Neuronal stem cell (in vitro differentiated cells): Measurements from ENCODE around the gene RAMP3. TPM values are rescaled to one million over a fixed set of nuclear protein-coding genes. Genes with fewer than 3 reads are reported as not detected.
A peak's percentile ranks its signal among the peaks of the same experiment; 100 is the strongest.

Experiments used
- DNase-seq: peaks from one replicate; pipeline ENCODE4 v3.0.0-alpha.2; 2013; ENCODE audit warnings: low spot score
- H2AFZ ChIP-seq: one replicate; pipeline ENCODE4 v1.6.1; 2013; ENCODE audit warnings: mild to moderate bottlenecking, low read length, inconsistent platforms
- H2AK5ac ChIP-seq: 2 replicates; pipeline ENCODE4 v1.6.1; 2013; ENCODE audit warnings: low read depth, mild to moderate bottlenecking, inconsistent platforms, low read length, moderate library complexity, mixed read lengths
- H2BK120ac ChIP-seq: 2 replicates; pipeline ENCODE4 v1.6.1; 2013; ENCODE audit warnings: low read depth, mild to moderate bottlenecking, inconsistent platforms, low read length, moderate library complexity, mixed read lengths
- H2BK12ac ChIP-seq: one replicate; pipeline ENCODE4 v1.6.1; 2013; ENCODE audit warnings: low read length, inconsistent platforms
- H2BK15ac ChIP-seq: 2 replicates; pipeline ENCODE4 v1.6.1; 2013; ENCODE audit warnings: mild to moderate bottlenecking, low read length, inconsistent platforms, mixed read lengths
- H2BK5ac ChIP-seq: one replicate; pipeline ENCODE4 v1.6.1; 2013; ENCODE audit warnings: inconsistent platforms, mild to moderate bottlenecking, low read length, moderate library complexity
- H3K14ac ChIP-seq: one replicate; pipeline ENCODE4 v1.6.1; 2013; ENCODE audit warnings: low read length, inconsistent platforms
- H3K18ac ChIP-seq: 2 replicates; pipeline ENCODE4 v1.6.1; 2013; ENCODE audit warnings: low read length, inconsistent platforms
- H3K23ac ChIP-seq: 2 replicates; pipeline ENCODE4 v1.6.1; 2013; ENCODE audit warnings: low read depth, mild to moderate bottlenecking, mixed read lengths, low read length, inconsistent platforms; ENCODE audit not compliant: poor library complexity
- H3K27ac ChIP-seq: replicated peaks from 3 replicates; pipeline ENCODE4 v1.5.1; 2013; ENCODE audit warnings: low read length, inconsistent platforms
- H3K27me3 ChIP-seq, 3 experiments: 2 replicates each; pipeline ENCODE4 v1.6.1; 2013; ENCODE audit warnings: low read length in 3 of 3, mild to moderate bottlenecking in 2 of 3, inconsistent platforms in 1 of 3, low read depth in 1 of 3, mixed read lengths in 1 of 3, moderate library complexity in 1 of 3; ENCODE audit not compliant: control insufficient read depth in 3 of 3, insufficient read depth in 3 of 3
- H3K36me3 ChIP-seq, 2 donors: replicated peaks in 1 of 2; 2 replicates each; pipeline ENCODE4 v1.6.1; 2013; ENCODE audit warnings: low read length in 2 of 2; ENCODE audit not compliant: control insufficient read depth in 2 of 2, insufficient read depth in 2 of 2
- H3K4ac ChIP-seq: 2 replicates; pipeline ENCODE4 v1.6.1; 2013; ENCODE audit warnings: inconsistent platforms, mild to moderate bottlenecking, low read length, moderate library complexity
- H3K4me1 ChIP-seq, 2 donors: 1 replicate in 1 of 2; 2 replicates in 1 of 2; pipeline ENCODE4 v1.6.1; 2013; ENCODE audit warnings: low read length in 2 of 2, low read depth in 1 of 2; ENCODE audit not compliant: control insufficient read depth in 2 of 2, insufficient read depth in 1 of 2
- H3K4me2 ChIP-seq: one replicate; pipeline ENCODE4 v1.6.1; 2013; ENCODE audit warnings: mild to moderate bottlenecking, low read length, inconsistent platforms; ENCODE audit not compliant: insufficient read depth, poor library complexity, severe bottlenecking
- H3K4me3 ChIP-seq, 2 donors: 2 replicates each; pipeline ENCODE4 v1.5.1; 2013; ENCODE audit warnings: low read length in 2 of 2, mild to moderate bottlenecking in 2 of 2, inconsistent platforms in 1 of 2, moderate library complexity in 1 of 2
- H3K79me1 ChIP-seq: one replicate; pipeline ENCODE4 v1.6.1; 2013; ENCODE audit warnings: low read depth, mild to moderate bottlenecking, inconsistent platforms, low read length, moderate library complexity
- H3K9ac ChIP-seq: one replicate; pipeline ENCODE4 v1.6.1; 2013; ENCODE audit warnings: mild to moderate bottlenecking, low read depth, low read length, inconsistent platforms; ENCODE audit not compliant: poor library complexity
- H3K9me3 ChIP-seq, 2 donors: replicated peaks in 1 of 2; 2 replicates each; pipeline versions ENCODE3 to v1.6.1; 2013; ENCODE audit warnings: low read length in 2 of 2, mild to moderate bottlenecking in 2 of 2, inconsistent platforms in 1 of 2, low read depth in 1 of 2, mixed read lengths in 1 of 2, moderate library complexity in 1 of 2; ENCODE audit not compliant: control insufficient read depth in 2 of 2, insufficient read depth in 1 of 2
- H4K8ac ChIP-seq: one replicate; pipeline ENCODE4 v1.6.1; 2013; ENCODE audit warnings: low read depth, mild to moderate bottlenecking, inconsistent platforms, low read length, moderate library complexity
- H4K91ac ChIP-seq: one replicate; pipeline ENCODE4 v1.6.1; 2013; ENCODE audit warnings: low read length, low read depth, mild to moderate bottlenecking, inconsistent platforms; ENCODE audit not compliant: poor library complexity
- WGBS, 2 donors: extraction: QIAGEN DNeasy Blood & Tissue Kit; methylation state at CpG; one replicate each; pipeline ENCODE4 v1.1.7; 2013; ENCODE audit warnings: missing lambda C conversion rate in 2 of 2, mixed read lengths in 1 of 2; ENCODE audit not compliant: insufficient read length in 2 of 2, insufficient replicate concordance in 1 of 2; ENCODE audit errors: extremely low coverage in 2 of 2; 5-methylcytosine and 5-hydroxymethylcytosine counted together
- polyA plus RNA-seq, 2 experiments: library from polyadenylated mRNA; stranded (reverse); fragments of 200-250 nt; gene quantifications; one replicate each; pipeline ENCODE4 v1.2.3, GENCODE V29; 2013

The RAMP3 gene, protein sequence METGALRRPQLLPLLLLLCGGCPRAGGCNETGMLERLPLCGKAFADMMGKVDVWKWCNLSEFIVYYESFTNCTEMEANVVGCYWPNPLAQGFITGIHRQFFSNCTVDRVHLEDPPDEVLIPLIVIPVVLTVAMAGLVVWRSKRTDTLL
- 0.15 TPM for polyA plus RNA-seq (2013, experiment 1 of 2)
- polyA plus RNA-seq (2013, experiment 2 of 2) = 0.18 TPM

DNA sequence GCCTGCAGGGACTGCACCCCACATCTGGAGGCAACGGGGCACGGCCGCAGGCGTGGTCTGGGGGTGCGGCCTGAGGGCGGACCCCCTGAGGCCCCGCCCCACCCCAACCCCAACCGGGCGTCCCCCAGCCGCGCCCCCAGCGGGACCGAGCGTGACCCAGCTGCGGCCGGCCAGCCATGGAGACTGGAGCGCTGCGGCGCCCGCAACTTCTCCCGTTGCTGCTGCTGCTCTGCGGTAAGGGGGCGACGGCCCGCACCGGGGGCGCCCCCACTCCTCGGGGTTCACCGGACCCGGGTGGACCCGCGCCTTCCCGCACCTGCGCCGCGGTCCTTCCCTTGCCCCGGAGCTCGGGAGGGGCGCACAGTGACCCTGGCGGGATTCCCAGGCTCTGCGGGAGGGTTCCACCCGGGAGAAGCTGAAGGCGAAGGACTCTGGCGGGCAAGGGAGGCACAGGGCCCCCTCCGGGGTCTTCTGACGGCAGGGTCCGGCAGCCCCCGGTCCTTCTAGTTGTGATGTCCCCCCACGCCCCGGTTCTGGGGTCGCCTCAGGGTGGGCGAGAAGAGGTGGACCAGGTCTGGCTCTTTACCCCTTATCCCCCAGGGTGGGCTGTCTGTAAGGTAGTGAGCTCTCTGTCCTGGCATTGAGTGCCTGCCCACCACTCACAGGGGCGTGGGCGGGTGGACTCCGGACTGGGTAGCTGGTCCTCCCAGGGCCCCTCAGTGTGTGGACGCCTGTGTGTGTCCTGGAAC lies at the start of gene RAMP3:
Gene RAMP3, plus strand, starts transcription at position 139 of the 749 bp plus-strand sequence. Its CDS starts 38 bp downstream, at position 177.
- WGBS, 2 donors = no CpG with 5 or more reads among the region's 56 CpGs
- H3K4me3 ChIP-seq = peak within 1 kb of the TSS in 1 of 2 donors; percentile 75

GRCh38 chr7:45108863-45109262 lies 48.7 kb upstream of the RAMP3 start:
- H4K8ac ChIP-seq = no peak overlapping the region
- no peak overlapping the region for H3K9ac ChIP-seq
- no peak overlapping the region for H3K4me2 ChIP-seq
- no peaks in the 10 kb centered on the region for H3K9me3 ChIP-seq
- H3K36me3 ChIP-seq = peaks cover 45 to 60% of the 10 kb centered on the region in 2 donors
- H2BK5ac ChIP-seq = no peak overlapping the region
- H3K18ac ChIP-seq = no peak overlapping the region
- no peak overlapping the region for H3K23ac ChIP-seq
- no peak overlapping the region for H2AFZ ChIP-seq
- H3K14ac ChIP-seq = no peak overlapping the region
- H4K91ac ChIP-seq = no peak overlapping the region
- no peak overlapping the region for H3K4me3 ChIP-seq
- H3K4ac ChIP-seq = no peak overlapping the region
- no peak overlapping the region for H2BK12ac ChIP-seq
- H2AK5ac ChIP-seq = no peak overlapping the region
- no peak overlapping the region for H3K27ac ChIP-seq
- DNase-seq = no peak
- peaks cover 3% of the 10 kb centered on the region for H3K79me1 ChIP-seq
- no peak overlapping the region for H2BK15ac ChIP-seq
- no peak overlapping the region for H2BK120ac ChIP-seq
- peaks cover 0 to 3% (median 0%) of the 10 kb centered on the region in 3 experiments for H3K27me3 ChIP-seq
- peaks cover 0 to 2% of the 10 kb centered on the region in 2 donors for H3K4me1 ChIP-seq
- no CpG with 5 or more reads among the region's 8 CpGs for WGBS, 2 donors

More for the DNA sequence above, at the start of gene RAMP3:
- Histone ChIP-seq H2BK5ac (no peak within 1 kb of the TSS), H2AFZ (no peak within 1 kb of the TSS), H3K14ac (peak within 1 kb of the TSS; percentile 17), H3K27ac (no peak within 1 kb of the TSS), H3K18ac (peak within 1 kb of the TSS; percentile 45), H3K4ac (no peak within 1 kb of the TSS), H3K27me3 (peaks cover 3 to 60% (median 27%) of the 10 kb centered on the region in 3 experiments), H2BK120ac (no peak within 1 kb of the TSS), H2BK15ac (peak within 1 kb of the TSS; percentile 70), H2AK5ac (peak within 1 kb of the TSS; percentile 5), H3K9me3 (peaks cover 0 to 4% of the 10 kb centered on the region in 2 donors), H3K36me3 (no peaks in the 10 kb centered on the region), H3K4me2 (peak within 1 kb of the TSS; percentile 67), H2BK12ac (no peak within 1 kb of the TSS), H4K91ac (no peak within 1 kb of the TSS), H3K9ac (peak within 1 kb of the TSS; percentile 50), H3K79me1 (peaks cover 1% of the 10 kb centered on the region), H3K4me1 (peaks cover 0 to 3% of the 10 kb centered on the region in 2 donors), H3K23ac (no peak within 1 kb of the TSS), H4K8ac (no peak within 1 kb of the TSS)
- no peak for DNase-seq

DNA sequence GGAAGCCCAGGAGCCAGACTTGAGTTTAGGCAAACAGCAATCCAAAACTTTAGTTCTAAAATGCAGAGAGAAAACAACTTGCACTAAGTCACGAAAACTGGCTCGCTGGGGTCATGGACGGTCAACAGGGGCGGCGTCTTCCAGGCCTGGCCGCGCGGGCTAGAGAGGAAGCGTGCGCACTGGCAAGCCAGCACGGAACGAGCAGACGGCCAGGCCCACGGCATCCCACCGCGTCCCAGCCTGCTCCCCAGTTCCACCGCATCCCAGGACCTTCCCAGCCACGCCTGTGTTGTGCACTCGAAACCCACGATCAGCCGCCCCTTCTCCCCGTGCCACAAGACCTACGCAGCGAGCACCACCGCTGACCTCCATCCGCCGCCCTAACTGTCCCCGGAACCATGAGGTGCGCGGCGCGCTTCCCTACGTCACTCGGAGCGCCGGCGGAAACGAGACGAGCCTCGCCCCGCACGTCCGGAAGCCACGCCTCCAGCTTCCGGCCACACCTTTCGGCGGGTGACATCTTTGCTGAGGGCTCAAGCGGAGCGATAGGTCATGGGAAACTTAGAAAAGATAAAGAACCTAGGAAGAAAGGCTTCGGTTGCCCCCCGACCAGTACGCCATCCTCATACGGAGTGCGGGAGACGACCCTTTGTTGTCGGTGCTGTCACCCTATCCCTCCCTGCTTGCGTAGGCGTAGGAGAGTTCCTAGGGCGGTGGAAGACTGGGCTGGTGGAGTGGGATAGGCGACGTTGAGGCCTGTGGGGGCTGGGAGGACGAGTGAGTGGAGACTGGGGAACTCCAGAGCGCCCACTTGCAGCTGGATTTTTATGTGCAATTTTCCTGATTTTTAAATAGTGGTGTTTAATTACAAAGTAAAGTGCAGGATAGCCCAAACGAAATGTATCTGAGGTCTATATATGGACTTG lies 46.0 kb upstream of the RAMP3 start, which contains the start of gene TBRG4:
Gene TBRG4, minus strand, starts transcription at position 400 of the 926 bp plus-strand sequence. CDS start 2,460 bp downstream, outside the sequence.
- H2BK120ac ChIP-seq = no peak within 1 kb of the TSS
- peak within 1 kb of the TSS; percentile 98 for H3K18ac ChIP-seq
- peaks cover 0 to 2% of the 10 kb centered on the region in 2 donors for H3K4me1 ChIP-seq
- H3K9ac ChIP-seq = peak within 1 kb of the TSS; percentile 90
- H3K79me1 ChIP-seq = peaks cover 3% of the 10 kb centered on the region
- peak within 1 kb of the TSS; percentile 50 for H3K23ac ChIP-seq
- no peaks in the 10 kb centered on the region for H3K9me3 ChIP-seq
- no peak within 1 kb of the TSS for H2BK15ac ChIP-seq
- DNase-seq = peak; percentile 93
- peak within 1 kb of the TSS; percentile 86 for H3K14ac ChIP-seq
- peak within 1 kb of the TSS; percentile 60 for H4K91ac ChIP-seq
- peaks cover 0 to 4% (median 3%) of the 10 kb centered on the region in 3 experiments for H3K27me3 ChIP-seq
- H2BK5ac ChIP-seq = peak within 1 kb of the TSS; percentile 44
- H3K4me3 ChIP-seq = peak within 1 kb of the TSS; percentile 91 to 97
- no peak within 1 kb of the TSS for H4K8ac ChIP-seq
- H3K27ac ChIP-seq = peak within 1 kb of the TSS; percentile 99
- H2AFZ ChIP-seq = peak within 1 kb of the TSS; percentile 88
- no peak within 1 kb of the TSS for H3K4ac ChIP-seq
- no CpG with 5 or more reads among the region's 64 CpGs for WGBS, 2 donors
- no peak within 1 kb of the TSS for H2BK12ac ChIP-seq
- no peak within 1 kb of the TSS for H2AK5ac ChIP-seq
- peaks cover 20 to 33% of the 10 kb centered on the region in 2 donors for H3K36me3 ChIP-seq
- peak within 1 kb of the TSS; percentile 67 for H3K4me2 ChIP-seq
